MM.1S (cell line): Measurements from ENCODE around the gene CACNA1H.

Experiments
- DNase-seq: peaks from one replicate; pipeline ENCODE4 v3.0.0-alpha.2; 2015
- H2AFZ ChIP-seq: fragments of 300-600 bp; sonication (generic); 2 replicates; pipeline ENCODE4 v1.6.0; 2016; ENCODE audit warnings: antibody characterized with exemption, low read length
- H3F3A ChIP-seq: fragments of 300-600 bp; sonication (generic); 2 replicates; pipeline ENCODE4 v1.6.1; 2016; ENCODE audit warnings: mild to moderate bottlenecking, antibody characterized with exemption, low read length, moderate library complexity, mixed read lengths; ENCODE audit not compliant: insufficient read depth
- H3K27ac ChIP-seq: fragments of 300-600 bp; sonication (generic); 2 replicates; pipeline ENCODE4 v1.5.1; 2016; ENCODE audit warnings: mild to moderate bottlenecking, low read length
- H3K27me3 ChIP-seq: fragments of 300-600 bp; sonication (generic); replicated peaks from 2 replicates; pipeline ENCODE4 v1.6.0; 2016; ENCODE audit warnings: low read length; ENCODE audit not compliant: insufficient read depth
- H3K36me3 ChIP-seq: fragments of 300-600 bp; sonication (generic); replicated peaks from 2 replicates; pipeline ENCODE4 v1.6.1; 2016; ENCODE audit warnings: mild to moderate bottlenecking, low read length, mixed read lengths; ENCODE audit not compliant: insufficient read depth
- H3K4me1 ChIP-seq: fragments of 300-600 bp; sonication (generic); 2 replicates; pipeline ENCODE4 v1.6.1; 2016; ENCODE audit warnings: low read length, mixed read lengths
- H3K4me2 ChIP-seq: fragments of 300-600 bp; sonication (generic); 2 replicates; pipeline ENCODE4 v1.6.0; 2016; ENCODE audit warnings: low read depth, low read length
- H3K4me3 ChIP-seq: fragments of 300-600 bp; sonication (generic); 2 replicates; pipeline ENCODE4 v1.5.1; 2016; ENCODE audit warnings: low read length, mixed read lengths
- H3K79me2 ChIP-seq: fragments of 300-600 bp; sonication (generic); 2 replicates; pipeline ENCODE4 v1.6.1; 2016; ENCODE audit warnings: mixed run types, low read length, mixed read lengths
- H3K9ac ChIP-seq: fragments of 300-600 bp; sonication (generic); 2 replicates; pipeline ENCODE4 v1.6.1; 2016; ENCODE audit warnings: low read length, mixed read lengths
- H3K9me2 ChIP-seq: fragments of 300-600 bp; sonication (generic); replicated peaks from 2 replicates; pipeline ENCODE4 v1.6.1; 2016; ENCODE audit warnings: mild to moderate bottlenecking, low read length, mixed read lengths; ENCODE audit not compliant: insufficient read depth
- H3K9me3 ChIP-seq: fragments of 300-600 bp; sonication (generic); replicated peaks from 2 replicates; pipeline ENCODE4 v1.6.1; 2016; ENCODE audit warnings: mild to moderate bottlenecking, low read length, mixed read lengths; ENCODE audit not compliant: insufficient read depth
- H4K20me1 ChIP-seq: fragments of 300-600 bp; sonication (generic); 2 replicates; pipeline ENCODE4 v1.6.1; 2016; ENCODE audit warnings: mild to moderate bottlenecking, low read length, moderate library complexity, mixed read lengths; ENCODE audit not compliant: insufficient read depth
- EZH2 ChIP-seq: fragments of 300-600 bp; sonication (generic); optimal IDR thresholded peaks from 2 replicates; pipeline ENCODE3; 2017; ENCODE audit warnings: low read depth, mild to moderate bottlenecking, antibody characterized with exemption, low read length, mixed read lengths
- EZH2phosphoT487 ChIP-seq: fragments of 300-600 bp; sonication (generic); IDR thresholded peaks from 2 replicates; pipeline ENCODE4 v1.6.1; 2018; ENCODE audit warnings: antibody characterized with exemption, low read length
- TF ChIP-seq, protein P1 (sequence below): fragments of 300-600 bp; sonication (generic); IDR thresholded peaks from 2 replicates; pipeline ENCODE4 v1.5.1; 2016; ENCODE audit warnings: antibody characterized with exemption, low read length, mixed read lengths

The CACNA1H gene

DNA sequence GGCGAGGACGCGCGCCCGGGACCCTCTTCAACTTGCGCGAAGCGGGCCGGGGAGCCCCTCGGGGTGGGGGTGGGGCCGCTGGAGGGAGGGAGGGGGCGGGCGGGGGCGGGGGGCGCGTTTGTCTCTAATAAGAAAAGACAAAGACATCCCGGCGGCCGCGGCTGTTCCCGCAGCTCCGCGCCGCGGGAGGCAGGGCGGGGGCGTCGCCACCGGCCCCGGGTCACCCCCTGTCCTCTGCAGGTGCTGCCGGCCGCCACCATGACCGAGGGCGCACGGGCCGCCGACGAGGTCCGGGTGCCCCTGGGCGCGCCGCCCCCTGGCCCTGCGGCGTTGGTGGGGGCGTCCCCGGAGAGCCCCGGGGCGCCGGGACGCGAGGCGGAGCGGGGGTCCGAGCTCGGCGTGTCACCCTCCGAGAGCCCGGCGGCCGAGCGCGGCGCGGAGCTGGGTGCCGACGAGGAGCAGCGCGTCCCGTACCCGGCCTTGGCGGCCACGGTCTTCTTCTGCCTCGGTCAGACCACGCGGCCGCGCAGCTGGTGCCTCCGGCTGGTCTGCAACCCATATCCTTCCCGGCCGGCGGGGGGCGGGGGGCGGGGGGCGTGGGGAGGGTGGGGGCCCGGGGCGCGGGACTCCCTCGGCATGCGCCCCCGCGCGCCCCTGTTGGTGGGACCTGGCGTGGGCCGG lies 714 bp downstream of the CACNA1H start:
- no peaks in the 10 kb centered on the region for H3F3A ChIP-seq
- H4K20me1 ChIP-seq = no peaks in the 10 kb centered on the region
- H3K79me2 ChIP-seq = no peaks in the 10 kb centered on the region
- H3K27me3 ChIP-seq = peaks cover 81% of the 10 kb centered on the region
- H2AFZ ChIP-seq = no peak overlapping the region
- H3K4me3 ChIP-seq = no peak overlapping the region
- H3K27ac ChIP-seq = no peak overlapping the region
- no peaks in the 10 kb centered on the region for H3K9me2 ChIP-seq
- no peak overlapping the region for H3K9ac ChIP-seq
- no peaks in the 10 kb centered on the region for H3K36me3 ChIP-seq
- H3K4me2 ChIP-seq = no peak overlapping the region
- no peaks in the 10 kb centered on the region for H3K4me1 ChIP-seq
- TF ChIP-seq, protein P1, sequence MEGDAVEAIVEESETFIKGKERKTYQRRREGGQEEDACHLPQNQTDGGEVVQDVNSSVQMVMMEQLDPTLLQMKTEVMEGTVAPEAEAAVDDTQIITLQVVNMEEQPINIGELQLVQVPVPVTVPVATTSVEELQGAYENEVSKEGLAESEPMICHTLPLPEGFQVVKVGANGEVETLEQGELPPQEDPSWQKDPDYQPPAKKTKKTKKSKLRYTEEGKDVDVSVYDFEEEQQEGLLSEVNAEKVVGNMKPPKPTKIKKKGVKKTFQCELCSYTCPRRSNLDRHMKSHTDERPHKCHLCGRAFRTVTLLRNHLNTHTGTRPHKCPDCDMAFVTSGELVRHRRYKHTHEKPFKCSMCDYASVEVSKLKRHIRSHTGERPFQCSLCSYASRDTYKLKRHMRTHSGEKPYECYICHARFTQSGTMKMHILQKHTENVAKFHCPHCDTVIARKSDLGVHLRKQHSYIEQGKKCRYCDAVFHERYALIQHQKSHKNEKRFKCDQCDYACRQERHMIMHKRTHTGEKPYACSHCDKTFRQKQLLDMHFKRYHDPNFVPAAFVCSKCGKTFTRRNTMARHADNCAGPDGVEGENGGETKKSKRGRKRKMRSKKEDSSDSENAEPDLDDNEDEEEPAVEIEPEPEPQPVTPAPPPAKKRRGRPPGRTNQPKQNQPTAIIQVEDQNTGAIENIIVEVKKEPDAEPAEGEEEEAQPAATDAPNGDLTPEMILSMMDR = no peak
- no peak for DNase-seq
- H3K9me3 ChIP-seq = no peaks in the 10 kb centered on the region

DNA sequence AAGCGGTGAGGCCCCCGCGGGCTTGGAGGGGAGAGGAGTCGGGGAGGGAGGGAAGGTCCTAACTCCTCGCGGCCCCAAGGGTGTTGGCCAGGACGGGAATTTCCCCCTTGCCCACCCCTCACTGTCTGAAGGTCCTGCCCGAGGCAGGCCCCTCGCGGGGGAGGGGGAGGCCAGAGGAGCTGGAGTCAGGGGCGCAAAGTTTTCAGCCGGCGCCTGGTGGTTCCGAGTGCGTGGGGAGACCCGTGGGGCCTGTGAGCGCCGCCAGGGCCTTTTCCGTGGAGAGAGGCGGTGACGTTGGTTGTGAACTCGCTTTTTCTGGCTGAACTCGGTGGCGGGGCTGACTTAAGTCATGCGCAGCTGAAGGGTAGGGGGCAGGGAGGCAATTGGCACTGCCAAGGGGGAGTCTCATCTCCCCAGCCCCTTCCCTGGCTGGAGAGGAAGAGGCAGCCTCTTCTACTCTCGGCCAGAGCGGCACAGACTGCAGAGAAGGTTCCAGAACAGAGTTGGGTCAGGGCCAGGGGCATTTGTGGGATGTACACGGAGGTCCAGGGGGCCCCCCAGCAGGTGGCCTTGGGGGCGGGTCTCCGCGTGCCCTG lies 1.5 kb downstream of the CACNA1H start:
- no peak for DNase-seq
- no peaks in the 10 kb centered on the region for H4K20me1 ChIP-seq
- no peak overlapping the region for H3K4me2 ChIP-seq
- H2AFZ ChIP-seq = no peak overlapping the region
- no peaks in the 10 kb centered on the region for H3K36me3 ChIP-seq
- H3K9ac ChIP-seq = no peak overlapping the region
- no peaks in the 10 kb centered on the region for H3K9me2 ChIP-seq
- no peaks in the 10 kb centered on the region for H3K4me1 ChIP-seq
- no peaks in the 10 kb centered on the region for H3F3A ChIP-seq
- no peak overlapping the region for H3K27ac ChIP-seq
- peaks cover 80% of the 10 kb centered on the region for H3K27me3 ChIP-seq
- no peaks in the 10 kb centered on the region for H3K79me2 ChIP-seq
- H3K9me3 ChIP-seq = no peaks in the 10 kb centered on the region
- H3K4me3 ChIP-seq = no peak overlapping the region
- TF ChIP-seq EZH2phosphoT487 = no peak
- TF ChIP-seq, protein P1 = no peak
- no peak for TF ChIP-seq EZH2

DNA sequence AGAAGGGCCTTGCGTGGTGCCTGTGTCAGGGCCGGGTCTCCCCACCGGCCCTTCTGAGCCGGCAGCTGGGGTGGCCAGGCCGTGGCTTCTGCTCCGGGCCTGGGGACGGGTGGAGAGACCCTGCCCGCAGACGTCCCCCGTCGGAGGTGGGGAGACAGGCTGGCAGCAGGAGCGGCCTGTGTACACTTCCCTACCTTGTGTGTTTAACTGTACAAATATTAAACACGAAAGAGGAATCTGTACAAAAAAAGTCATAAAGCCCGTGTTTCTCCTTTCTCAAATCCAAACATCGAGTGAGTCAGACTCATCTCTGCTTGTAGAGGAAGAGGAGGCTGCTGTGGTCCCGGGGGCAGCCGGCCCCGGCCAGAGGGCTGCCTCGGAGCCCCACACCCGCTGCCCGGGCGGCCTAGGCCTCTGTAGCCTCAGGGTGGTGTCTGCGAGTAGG lies 2.0 kb downstream of the CACNA1H start:
- peaks cover 80% of the 10 kb centered on the region for H3K27me3 ChIP-seq
- no peaks in the 10 kb centered on the region for H3F3A ChIP-seq
- no peak overlapping the region for H3K27ac ChIP-seq
- H3K4me3 ChIP-seq = no peak overlapping the region
- H3K9me3 ChIP-seq = no peaks in the 10 kb centered on the region
- H3K9ac ChIP-seq = no peak overlapping the region
- no peaks in the 10 kb centered on the region for H3K79me2 ChIP-seq
- H3K9me2 ChIP-seq = no peaks in the 10 kb centered on the region
- H2AFZ ChIP-seq = no peak overlapping the region
- no peaks in the 10 kb centered on the region for H4K20me1 ChIP-seq
- no peak for DNase-seq
- no peaks in the 10 kb centered on the region for H3K4me1 ChIP-seq
- no peaks in the 10 kb centered on the region for H3K36me3 ChIP-seq
- TF ChIP-seq EZH2 (no peak), EZH2phosphoT487 (no peak)
- TF ChIP-seq, protein P1 = no peak
- H3K4me2 ChIP-seq = no peak overlapping the region
